Progenitor cell of endocrine pancreas (in vitro differentiated cells): ENCODE measurements around the gene CYP4F22. TPM values are rescaled to one million over a fixed set of nuclear protein-coding genes. Genes with fewer than 3 reads are reported as not detected.

Source experiments
- DNase-seq: peaks from one replicate; pipeline ENCODE4 v3.0.0; 2021; ENCODE audit warnings: low spot score; ENCODE audit not compliant: unreplicated experiment
- H3K27ac Mint-ChIP-seq: 2 replicates; pipeline ENCODE4 v1.8.0; 2021; ENCODE audit warnings: mild to moderate bottlenecking, moderate library complexity, mixed read lengths
- H3K27me3 Mint-ChIP-seq: 2 replicates; pipeline ENCODE4 v1.8.0; 2021; ENCODE audit warnings: mixed read lengths
- H3K36me3 Mint-ChIP-seq: 2 replicates; pipeline ENCODE4 v1.8.0; 2022; ENCODE audit warnings: mixed read lengths; ENCODE audit not compliant: insufficient read depth
- H3K4me1 Mint-ChIP-seq: 2 replicates; pipeline ENCODE4 v1.8.0; 2021; ENCODE audit warnings: low read depth, mixed read lengths
- H3K4me3 Mint-ChIP-seq: 2 replicates; pipeline ENCODE4 v1.8.0; 2021; ENCODE audit warnings: low read depth, mild to moderate bottlenecking, moderate library complexity, mixed read lengths
- H3K9me3 Mint-ChIP-seq: 2 replicates; pipeline ENCODE4 v1.8.0; 2021; ENCODE audit warnings: low read depth, mixed read lengths
- CTCF ChIP-seq: fragments of 200-600 bp; sonication (generic); IDR thresholded peaks from one replicate; pipeline ENCODE4 v1.5.0; 2021; ENCODE audit warnings: antibody characterized with exemption, mild to moderate bottlenecking; ENCODE audit not compliant: unreplicated experiment
- long read RNA-seq: library from polyadenylated mRNA; unstranded; transcript quantifications from one replicate; pipeline ENCODE4 v2.0.0, GENCODE V29; 2020
- total RNA-seq: library from RNA; stranded (reverse); gene quantifications from 2 replicates; pipeline ENCODE4 v1.2.1, GENCODE V29; 2021

CYP4F22 gene
- not detected in 2 replicates for total RNA-seq
- long read RNA-seq = 0 reads

- Mint-ChIP-seq H3K27ac (no peak within 1 kb of the TSS), H3K9me3 (peaks cover 37% of the 10 kb centered on the region), H3K36me3 (peaks cover 5% of the 10 kb centered on the region), H3K4me3 (no peak within 1 kb of the TSS), H3K4me1 (no peaks in the 10 kb centered on the region), H3K27me3 (no peaks in the 10 kb centered on the region)
- no peak for DNase-seq
- TF ChIP-seq CTCF = no peak
Measured at GRCh38 chr19:15508035-15508710, at the start of gene CYP4F22. Gene CYP4F22, plus strand, starts transcription at chr19:15508525. Its CDS starts 16,812 bp downstream, at chr19:15525337.

- Mint-ChIP-seq H3K27ac (no peak overlapping the region), H3K9me3 (no peaks in the 10 kb centered on the region), H3K4me1 (no peaks in the 10 kb centered on the region), H3K27me3 (peaks cover 58% of the 10 kb centered on the region), H3K4me3 (no peak overlapping the region), H3K36me3 (no peaks in the 10 kb centered on the region)
- TF ChIP-seq CTCF = no peak
- no peak for DNase-seq
Measured at GRCh38 chr19:15461694-15462093, 46.6 kb upstream of the CYP4F22 start.

- Mint-ChIP-seq H3K4me1 (no peaks in the 10 kb centered on the region), H3K36me3 (no peaks in the 10 kb centered on the region), H3K27me3 (peaks cover 68% of the 10 kb centered on the region), H3K4me3 (no peak overlapping the region), H3K9me3 (no peaks in the 10 kb centered on the region), H3K27ac (no peak overlapping the region)
- no peak for TF ChIP-seq CTCF
- no peak for DNase-seq
Measured at GRCh38 chr19:15463861-15464371, 44.4 kb upstream of the CYP4F22 start.

GRCh38 chr19:15464394-15465385 is 43.6 kb upstream of the CYP4F22 start, which contains the start of gene RASAL3:
Gene RASAL3, minus strand, starts transcription at chr19:15464544. Its CDS starts 186 bp downstream, at chr19:15464358.
- H3K27me3 Mint-ChIP-seq = peaks cover 68% of the 10 kb centered on the region
- no peak within 1 kb of the TSS for H3K4me3 Mint-ChIP-seq
- DNase-seq = no peak
- no peaks in the 10 kb centered on the region for H3K36me3 Mint-ChIP-seq
- TF ChIP-seq CTCF = no peak
- H3K4me1 Mint-ChIP-seq = no peaks in the 10 kb centered on the region
- H3K9me3 Mint-ChIP-seq = no peaks in the 10 kb centered on the region
- H3K27ac Mint-ChIP-seq = no peak within 1 kb of the TSS
